Hematopoietic multipotent progenitor cell treated with erythropoietin and hydrocortisone succinate and interleukin-3 and kit ligand, for 6 days (in vitro differentiated cells): Measurements from ENCODE around the gene NRN1L.

Experiments
- DNase-seq: peaks from one replicate; pipeline ENCODE4 v3.0.0-alpha.2; 2015

NRN1L gene

DNA sequence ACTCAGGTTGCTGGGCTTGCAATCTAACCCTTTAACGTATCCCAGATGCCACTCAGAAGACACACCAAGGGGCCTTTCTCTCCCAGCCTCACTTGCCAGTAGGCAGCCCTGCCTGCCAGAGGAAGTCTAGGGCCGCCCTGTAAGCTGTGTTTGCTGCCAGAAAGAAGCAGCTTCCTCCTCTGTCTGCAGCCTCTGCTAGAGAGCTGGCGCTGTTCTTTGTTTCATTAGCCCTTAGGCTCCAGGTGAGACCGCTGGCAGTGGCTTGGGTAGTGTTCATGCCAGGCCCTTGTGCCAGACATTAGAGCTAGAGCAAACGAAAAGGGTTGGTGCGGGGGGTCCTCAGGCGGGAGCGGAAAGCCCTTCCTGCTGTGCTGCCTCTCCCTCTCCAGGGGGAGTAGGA, 38.1 kb downstream of the NRN1L start:
- DNase-seq, result no peak

DNA sequence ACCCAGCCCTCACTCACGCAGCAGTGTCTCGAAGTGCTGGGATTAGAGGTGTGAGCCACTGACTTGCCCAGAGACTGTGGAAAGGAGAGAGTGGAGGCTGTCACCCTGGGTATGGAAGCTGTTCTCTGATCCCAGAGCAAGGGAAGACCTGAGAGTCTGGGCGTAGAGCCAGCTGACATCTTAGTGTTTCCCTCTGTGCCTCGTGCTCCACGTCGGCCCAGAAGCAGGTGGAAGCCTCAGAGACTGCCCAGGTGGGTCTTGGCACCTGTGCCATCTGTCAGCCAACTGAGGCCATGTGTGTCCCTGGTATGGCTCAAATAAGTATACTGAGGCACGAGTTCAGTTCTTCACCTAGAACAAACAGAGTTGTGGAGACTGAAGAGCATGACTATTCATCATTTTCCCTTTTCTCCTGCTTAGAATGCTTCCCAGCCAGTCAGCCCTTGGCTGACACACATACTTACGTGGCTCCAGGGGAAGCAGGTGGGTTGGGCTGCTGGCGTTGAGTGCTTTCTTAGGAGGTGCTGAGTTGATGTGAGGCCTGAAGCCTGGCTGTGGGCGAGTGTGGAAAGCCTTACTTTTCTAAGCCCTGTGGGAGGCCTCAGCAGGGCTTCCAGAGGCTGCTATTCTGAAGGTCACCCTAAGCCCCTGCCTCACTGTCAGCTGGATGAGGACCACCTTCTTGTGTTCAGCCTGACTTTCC, 38.9 kb downstream of the NRN1L start:
- no peak for DNase-seq

DNA sequence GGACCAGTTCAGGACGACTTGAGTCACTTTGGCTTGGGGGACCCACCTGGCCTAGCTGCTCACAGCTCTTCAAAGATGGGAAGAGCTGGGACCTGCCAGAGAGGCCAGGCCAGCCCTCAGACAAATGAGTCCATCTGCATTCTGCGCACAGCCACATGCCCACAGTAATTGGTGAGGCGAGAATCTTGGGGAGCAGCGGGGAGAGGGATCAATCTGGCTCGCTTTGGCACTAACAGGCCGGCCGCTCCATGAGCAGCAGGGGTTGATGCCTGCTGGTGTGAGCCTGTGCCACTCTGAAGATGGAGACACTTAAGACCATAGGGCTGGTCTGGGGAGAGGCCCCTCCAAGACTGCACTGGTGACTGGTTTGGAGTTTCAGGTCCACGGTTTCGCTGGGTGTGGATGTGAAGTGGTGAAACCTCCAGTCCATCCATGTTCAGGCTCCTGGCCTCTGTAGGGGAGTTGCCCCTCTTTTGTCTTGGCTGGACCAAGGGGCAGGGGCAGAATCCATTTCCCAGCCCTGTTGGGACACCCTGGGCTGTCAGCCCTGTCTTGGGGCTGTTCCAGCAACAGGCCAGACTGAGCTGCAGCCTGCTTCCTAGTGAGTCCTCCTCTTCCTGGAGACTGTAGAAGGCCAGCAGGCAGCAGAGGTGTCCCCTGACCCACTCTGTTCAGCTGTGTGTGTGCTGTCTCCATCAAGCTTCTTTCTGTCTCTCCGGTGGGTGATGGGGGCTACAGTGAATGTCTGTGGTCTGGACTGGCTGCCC, 39.6 kb downstream of the NRN1L start:
- DNase-seq, result no peak

DNA sequence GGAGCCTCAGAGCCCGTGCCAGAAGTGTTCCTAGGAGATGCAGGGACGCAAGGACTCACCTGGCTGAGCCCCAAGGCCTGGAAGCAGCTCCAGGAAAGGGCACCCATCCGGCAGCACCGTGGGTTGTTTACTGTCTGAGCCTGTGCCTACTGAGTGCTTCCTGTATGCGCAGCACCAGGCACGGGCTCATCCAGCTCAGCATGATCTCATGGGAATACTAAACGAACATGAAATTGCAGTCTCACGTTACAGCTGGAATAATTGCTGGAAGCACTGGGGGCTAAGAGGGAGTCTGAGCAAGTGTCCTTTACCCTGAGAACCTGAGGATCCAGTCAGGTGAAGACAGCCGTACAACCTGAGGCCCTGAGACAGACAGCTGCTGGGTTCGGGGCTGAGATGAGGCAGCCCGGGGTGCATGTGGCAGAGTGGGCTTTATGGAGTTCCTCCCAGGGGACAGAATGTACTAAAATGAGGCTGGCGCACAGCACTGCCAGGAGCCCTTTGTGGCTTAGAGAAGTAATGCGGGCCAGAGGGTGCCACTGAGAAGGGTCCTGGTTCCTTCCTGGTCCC, 41.6 kb downstream of the NRN1L start:
- peak; percentile 31 for DNase-seq

DNA sequence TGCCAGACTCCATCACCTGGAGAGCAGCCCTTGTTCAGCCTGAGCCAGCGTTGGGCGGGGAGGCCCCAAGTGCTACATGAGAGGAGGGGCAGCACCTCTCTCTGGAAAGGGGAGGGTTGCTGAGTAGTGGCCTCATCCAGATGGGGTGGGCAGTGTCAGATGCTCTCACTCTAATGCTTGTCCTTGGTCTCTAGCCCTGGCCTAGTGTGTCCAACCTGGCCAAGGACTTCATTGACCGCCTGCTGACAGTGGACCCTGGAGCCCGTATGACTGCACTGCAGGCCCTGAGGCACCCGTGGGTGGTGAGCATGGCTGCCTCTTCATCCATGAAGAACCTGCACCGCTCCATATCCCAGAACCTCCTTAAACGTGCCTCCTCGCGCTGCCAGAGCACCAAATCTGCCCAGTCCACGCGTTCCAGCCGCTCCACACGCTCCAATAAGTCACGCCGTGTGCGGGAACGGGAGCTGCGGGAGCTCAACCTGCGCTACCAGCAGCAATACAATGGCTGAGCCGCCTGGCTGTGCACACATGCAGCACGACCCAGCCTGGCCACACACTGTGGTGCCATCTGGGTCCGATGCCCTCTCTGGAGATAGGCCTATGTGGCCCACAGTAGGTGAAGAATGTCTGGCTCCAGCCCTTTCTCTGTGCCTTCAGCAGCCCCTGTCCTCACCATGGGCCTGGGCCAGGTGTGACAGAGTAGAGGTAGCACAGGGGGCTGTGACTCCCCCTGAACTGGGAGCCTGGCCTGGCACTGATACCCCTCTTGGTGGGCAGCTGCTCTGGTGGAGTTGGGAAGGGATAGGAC, 42.7 kb downstream of the NRN1L start:
- no peak for DNase-seq

DNA sequence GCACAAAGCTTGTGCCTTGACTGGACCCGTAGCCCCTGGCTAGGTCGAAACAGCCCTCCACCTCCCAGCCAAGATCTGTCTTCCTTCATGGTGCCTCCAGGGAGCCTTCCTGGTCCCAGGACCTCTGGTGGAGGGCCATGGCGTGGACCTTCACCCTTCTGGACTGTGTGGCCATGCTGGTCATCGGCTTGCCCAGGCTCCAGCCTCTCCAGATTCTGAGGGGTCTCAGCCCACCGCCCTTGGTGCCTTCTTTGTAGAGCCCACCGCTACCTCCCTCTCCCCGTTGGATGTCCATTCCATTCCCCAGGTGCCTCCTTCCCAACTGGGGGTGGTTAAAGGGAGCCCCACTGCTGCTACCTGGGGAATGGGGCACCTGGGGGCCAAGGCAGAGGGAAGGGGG, 43.5 kb downstream of the NRN1L start:
- no peak for DNase-seq

DNA sequence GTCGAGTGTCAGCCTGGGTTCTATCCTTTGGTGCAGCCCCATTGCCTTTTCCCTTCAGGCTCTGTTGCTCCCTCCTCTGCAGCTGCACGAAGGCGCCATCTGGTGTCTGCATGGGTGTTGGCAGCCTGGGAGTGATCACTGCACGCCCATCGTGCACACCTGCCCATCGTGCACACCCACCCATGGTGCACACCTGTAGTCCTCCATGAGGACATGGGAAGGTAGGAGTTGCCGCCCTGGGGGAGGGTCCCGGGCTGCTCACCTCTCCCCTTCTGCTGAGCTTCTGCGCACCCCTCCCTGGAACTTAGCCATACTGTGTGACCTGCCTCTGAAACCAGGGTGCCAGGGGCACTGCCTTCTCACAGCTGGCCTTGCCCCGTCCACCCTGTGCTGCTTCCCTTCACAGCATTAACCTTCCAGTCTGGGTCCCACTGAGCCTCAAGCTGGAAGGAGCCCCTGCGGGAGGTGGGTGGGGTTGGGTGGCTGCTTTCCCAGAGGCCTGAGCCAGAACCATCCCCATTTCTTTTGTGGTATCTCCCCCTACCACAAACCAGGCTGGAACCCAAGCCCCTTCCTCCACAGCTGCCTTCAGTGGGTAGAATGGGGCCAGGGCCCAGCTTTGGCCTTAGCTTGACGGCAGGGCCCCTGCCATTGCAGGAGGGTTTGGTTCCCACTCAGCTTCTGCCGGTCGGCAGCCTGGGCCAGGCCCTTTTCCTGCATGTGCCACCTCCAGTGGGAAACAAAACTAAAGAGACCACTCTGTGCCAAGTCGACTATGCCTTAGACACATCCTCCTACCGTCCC, 44.1 kb downstream of the NRN1L start:
- peak; percentile 85 for DNase-seq

DNA sequence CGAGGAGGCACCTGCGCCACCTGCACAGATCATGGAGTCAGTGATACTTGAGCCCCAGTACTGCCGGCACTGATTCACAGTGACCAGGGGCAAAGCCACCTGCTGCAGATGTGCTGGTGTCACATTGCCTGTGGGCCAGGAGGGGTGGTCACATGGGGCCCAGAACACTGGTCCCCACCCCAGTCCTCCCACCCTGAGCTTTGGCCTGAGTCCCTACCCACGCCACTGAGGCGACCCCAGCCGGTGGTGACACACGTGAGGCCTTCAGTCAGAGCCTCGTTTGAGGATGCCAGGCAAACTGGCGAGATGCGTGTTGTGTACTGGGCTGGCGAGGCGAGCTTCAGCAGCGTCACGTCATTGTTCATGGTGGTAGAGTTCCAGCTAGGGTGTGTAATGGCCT, 45.5 kb downstream of the NRN1L start:
- DNase-seq, result no peak

DNA sequence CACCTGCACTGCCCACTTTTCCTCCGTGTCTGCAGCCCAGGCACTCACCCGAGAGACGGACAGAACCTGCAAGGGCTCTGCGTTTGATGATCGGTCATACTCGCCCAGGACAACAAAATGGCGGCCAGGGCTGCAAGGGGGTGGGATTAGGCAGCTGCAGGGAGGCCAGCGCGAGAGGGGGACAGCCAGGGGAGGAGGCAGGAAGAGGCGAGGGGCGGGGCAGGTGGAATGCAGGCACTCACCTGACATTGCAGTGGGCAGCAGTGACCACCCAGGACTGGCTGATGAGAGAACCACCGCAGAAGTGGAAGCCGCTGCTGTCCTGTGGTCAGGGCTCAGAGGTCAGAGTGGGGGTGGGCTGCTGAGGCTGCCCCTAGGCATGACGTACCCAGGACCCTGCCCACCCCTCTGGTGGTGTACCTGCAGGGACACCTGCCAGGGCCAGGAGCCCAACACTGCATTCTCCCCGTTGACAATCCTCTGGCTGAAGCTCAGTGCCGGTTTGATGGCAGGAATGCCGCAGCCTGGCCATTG, 46.1 kb downstream of the NRN1L start:
- DNase-seq, result no peak

DNA sequence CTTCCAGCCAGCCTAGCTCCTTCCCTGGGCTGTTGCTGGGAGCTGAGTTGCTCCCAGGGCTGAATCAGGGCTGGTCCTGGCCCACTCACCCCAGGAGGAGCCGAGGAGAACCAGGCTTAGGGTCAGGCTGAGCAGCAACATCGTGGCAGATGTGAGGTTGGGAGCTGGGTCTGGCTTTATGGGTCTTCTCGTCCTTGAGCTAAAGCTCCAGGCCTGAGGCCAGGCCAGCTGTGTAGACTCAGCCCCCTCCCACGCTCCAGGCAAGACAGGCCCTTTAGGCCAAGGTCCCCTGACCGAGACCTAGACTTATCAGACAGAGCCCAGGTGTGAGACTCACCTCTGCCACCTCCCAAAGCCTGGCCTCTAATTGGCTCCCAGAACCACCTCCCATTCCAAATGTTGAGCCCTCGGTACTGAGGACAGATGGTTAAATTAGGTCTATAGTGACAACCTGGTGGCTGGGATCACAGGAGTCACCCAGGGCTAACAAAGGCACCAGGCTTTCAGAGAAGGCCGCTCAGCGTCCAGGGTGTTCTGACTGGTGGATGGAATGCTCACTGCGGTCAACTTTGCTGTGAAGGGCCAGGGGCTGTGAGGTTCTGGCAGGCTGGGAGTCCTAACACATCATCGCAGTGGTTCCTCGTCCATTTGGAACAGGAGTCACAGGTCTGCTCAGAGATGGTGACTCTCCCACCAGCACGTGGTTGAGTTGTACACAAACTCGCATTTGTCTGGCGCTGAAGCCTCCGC, 47.2 kb downstream of the NRN1L start, which contains the start of gene CTRL:
Gene CTRL, minus strand, starts transcription at position 151 of the 750 bp plus-strand sequence. Its CDS starts 10 bp downstream, at position 141.
- DNase-seq, result no peak

DNA sequence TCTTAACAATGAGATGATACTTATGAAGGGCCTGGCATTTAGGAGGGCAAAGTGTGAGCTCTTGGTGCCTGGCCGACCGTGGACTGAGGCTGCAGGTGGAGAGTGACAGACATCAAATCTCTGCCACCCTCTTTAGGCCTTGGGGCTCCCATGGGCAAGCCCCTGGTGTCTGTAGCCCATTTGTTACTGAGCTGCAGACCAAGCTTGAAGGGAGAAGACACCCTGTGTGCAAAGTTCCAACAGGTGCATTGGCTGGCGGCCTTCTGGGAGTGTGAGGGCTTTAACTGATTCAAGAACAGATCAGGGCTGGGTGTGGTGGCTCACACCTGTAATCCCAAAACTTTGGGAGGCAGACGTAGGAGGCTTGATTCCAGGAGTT, 47.8 kb downstream of the NRN1L start:
- no peak for DNase-seq

DNA sequence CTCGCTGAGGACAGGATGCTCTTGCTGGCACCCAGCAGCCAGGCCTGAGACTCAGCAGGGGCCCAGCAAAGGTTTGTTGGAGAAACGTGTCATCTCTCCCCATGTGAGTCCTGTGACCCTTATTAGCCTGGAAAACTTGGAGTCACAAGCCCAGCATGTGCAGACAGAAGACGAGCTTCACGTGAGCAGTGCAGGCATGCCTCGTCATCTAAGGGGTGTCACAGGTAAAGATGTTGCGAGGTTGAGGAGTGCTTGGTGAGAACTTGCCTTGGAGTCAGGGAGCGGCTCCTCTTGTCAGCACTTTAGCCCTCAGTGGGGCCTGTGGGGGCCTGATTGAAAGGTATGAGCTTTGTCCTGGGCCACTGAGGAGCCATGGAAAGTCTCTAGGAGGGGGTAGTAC, 49.1 kb downstream of the NRN1L start:
- no peak for DNase-seq

DNA sequence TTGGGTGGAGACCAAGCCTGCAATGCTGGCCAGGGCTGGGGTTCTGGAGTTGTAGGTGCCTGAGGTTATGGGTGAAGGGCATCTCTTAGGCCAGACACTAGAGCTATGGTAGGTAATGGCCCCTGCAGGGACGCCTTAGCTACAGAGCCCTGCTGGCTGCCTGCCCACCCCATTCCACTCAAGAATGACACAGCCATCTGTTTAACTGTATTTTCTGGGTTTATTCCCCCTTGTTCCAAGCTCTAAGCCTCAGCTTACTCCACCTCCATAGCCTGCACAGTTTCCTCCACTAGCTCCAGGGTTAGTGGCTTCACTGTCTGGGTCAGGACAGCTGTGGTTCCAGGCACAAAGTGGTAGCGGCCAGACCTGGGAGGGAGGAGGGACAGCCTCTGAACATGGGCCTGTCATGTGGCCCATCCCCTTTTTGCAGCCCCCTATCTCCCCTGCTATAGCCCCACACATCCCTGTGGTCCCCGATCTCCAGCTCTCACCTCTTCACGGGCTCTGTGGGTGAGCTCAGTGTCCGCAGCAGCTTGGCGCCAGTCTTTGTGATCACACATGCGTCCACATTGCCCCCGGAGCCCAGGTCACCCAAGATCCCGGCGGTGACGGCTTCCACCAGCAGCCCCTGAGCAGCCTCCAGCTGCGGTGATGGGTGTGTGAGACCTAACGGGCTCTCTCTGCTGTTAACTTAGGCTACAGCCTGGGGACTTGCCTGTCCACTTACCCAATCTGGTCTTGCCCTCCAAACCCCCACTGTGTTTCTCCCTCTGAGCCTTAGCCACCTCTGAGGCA, 49.8 kb downstream of the NRN1L start:
- no peak for DNase-seq

DNA sequence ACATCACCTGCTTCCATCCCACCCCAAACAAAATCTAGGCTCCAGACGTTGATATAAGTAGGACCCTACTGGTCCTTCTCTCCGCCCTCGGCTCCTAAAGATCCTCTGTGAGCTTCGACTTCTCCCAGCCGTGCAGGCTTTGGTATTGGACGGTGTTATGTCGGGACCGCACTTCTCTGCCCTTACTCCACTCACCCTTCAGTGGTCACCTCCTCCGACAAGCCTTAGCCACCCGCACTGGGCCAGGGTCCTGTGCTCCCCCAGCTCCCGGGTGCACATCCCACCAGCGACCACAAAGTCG, 50.4 kb downstream of the NRN1L start:
- DNase-seq, result no peak

DNA sequence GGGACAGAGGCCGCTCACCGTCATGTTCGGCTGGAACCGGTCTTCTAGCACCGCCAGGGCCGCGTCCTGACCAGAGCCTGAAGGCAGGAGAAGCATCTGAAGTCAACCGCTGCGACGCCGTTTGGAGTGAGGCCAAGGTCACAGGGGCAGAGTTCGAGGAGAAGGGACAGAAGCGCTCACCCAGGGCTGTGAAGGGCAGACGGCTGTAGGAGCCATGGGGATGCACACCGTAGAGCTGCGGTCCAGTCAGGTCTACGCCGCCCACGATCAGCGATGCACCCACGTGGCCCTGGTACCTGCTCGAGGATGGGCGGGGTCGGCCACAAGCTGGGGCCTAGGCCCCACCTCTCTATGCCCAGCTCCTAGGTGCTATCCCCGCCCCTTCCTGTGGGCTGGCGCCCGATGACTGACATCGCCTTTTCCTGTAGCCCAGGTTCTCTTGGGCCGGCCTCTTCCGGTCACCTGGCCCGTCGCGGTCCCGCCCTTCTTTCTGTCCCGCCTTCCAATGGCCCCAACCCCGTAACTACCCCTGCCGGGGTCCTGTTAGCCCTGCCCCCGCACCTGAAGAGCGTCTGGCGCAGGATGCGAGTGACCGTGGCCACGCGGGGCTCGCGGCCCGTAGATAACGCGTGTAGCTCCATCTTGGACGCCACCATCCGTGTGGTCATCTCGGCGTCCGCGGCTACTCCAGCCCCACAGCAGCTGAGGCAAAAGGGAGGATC, 50.9 kb downstream of the NRN1L start:
- DNase-seq, result peak; percentile 99
